ENCODE measurements around the gene PAQR9. TPM values are rescaled to one million over a fixed set of nuclear protein-coding genes. Genes with fewer than 3 reads are reported as not detected.

Gene PAQR9
- total RNA-seq, 6 experiments from 2014 or later: 10.2 to 18.6 (median 12.6) TPM

GRCh38 chr3:142962520-142963233 is 797 bp downstream of the PAQR9 start:
- no peak for TF ChIP-seq POLR2A (IDR thresholded peaks at IDR 0.05)
- no peak for TF ChIP-seq CTCF (IDR thresholded peaks at IDR 0.05)
- H3K36me3 ChIP-seq: no peaks in the 10 kb centered on the region
- ATAC-seq (peak; percentile 46 to 73 (median 59)), DNase-seq (peak; percentile 71 to 73 (median 72))
- intact Hi-C loops (cut with DNase I): no loop called here
- 4% methylated on average over 5 of the region's 63 CpGs for WGBS (ENCODE audit: insufficient coverage, low coverage, low lambda C conversion rate, missing lambda C conversion rate)
- no peaks in the 10 kb centered on the region for H3K27me3 ChIP-seq
- H3K9me3 ChIP-seq: no peaks in the 10 kb centered on the region
- peak overlapping the region; percentile 61 to 73 (median 70) for H3K27ac ChIP-seq
- peak overlapping the region; percentile 63 to 75 (median 67) for H3K4me3 ChIP-seq
- H3K4me1 ChIP-seq: peaks cover 0 to 30% (median 0%) of the 10 kb centered on the region in 4 donors

GRCh38 chr3:142962175-142962519 is 1.3 kb downstream of the PAQR9 start:
- Histone ChIP-seq H3K4me3 (peak overlapping the region; percentile 63 to 75 (median 67)), H3K27me3 (no peaks in the 10 kb centered on the region)

GRCh38 chr3:142961539-142961938 is 1.9 kb downstream of the PAQR9 start:
- Histone ChIP-seq H3K4me1 (peaks cover 0 to 30% (median 0%) of the 10 kb centered on the region in 4 donors), H3K27ac (peak overlapping the region in 2 of 3 donors; percentile 25 to 33), H3K9me3 (no peaks in the 10 kb centered on the region), H3K27me3 (no peaks in the 10 kb centered on the region), H3K36me3 (no peaks in the 10 kb centered on the region), H3K4me3 (peak overlapping the region; percentile 24 to 75 (median 67))
- 31% methylated on average over 2 of the region's 2 CpGs for WGBS (ENCODE audit: insufficient coverage, low coverage, low lambda C conversion rate, missing lambda C conversion rate)
- TF ChIP-seq POLR2A (IDR thresholded peaks at IDR 0.05) (no peak), CTCF (IDR thresholded peaks at IDR 0.05) (no peak)
- ATAC-seq (no peak), DNase-seq (no peak)
- intact Hi-C loops (cut with DNase I): no loop called here

More at GRCh38 chr3:142962175-142962519, 1.3 kb downstream of the PAQR9 start:
- WGBS (ENCODE audit: insufficient coverage, low coverage, low lambda C conversion rate, missing lambda C conversion rate): 78% methylated on average over 11 of the region's 19 CpGs
- TF ChIP-seq CTCF (IDR thresholded peaks at IDR 0.05) (no peak), POLR2A (IDR thresholded peaks at IDR 0.05) (no peak)
- intact Hi-C loops (cut with DNase I): no loop called here
- no peaks in the 10 kb centered on the region for H3K36me3 ChIP-seq
- H3K4me1 ChIP-seq: peaks cover 0 to 30% (median 0%) of the 10 kb centered on the region in 4 donors
- H3K9me3 ChIP-seq: no peaks in the 10 kb centered on the region
- H3K27ac ChIP-seq: peak overlapping the region; percentile 25 to 73 (median 33)
- ATAC-seq (no peak), DNase-seq (no peak)

GRCh38 chr3:142960322-142960850 is 3.1 kb downstream of the PAQR9 start:
- DNase-seq: no peak
- no peak for TF ChIP-seq POLR2A (IDR thresholded peaks at IDR 0.05)
- Histone ChIP-seq H3K27ac (no peak overlapping the region), H3K27me3 (no peaks in the 10 kb centered on the region), H3K4me3 (no peak overlapping the region), H3K4me1 (peaks cover 0 to 29% (median 0%) of the 10 kb centered on the region in 4 donors), H3K36me3 (no peaks in the 10 kb centered on the region), H3K9me3 (no peaks in the 10 kb centered on the region)
- intact Hi-C loops (cut with DNase I): no loop called here
- 27% methylated on average over 1 of the region's 1 CpG for WGBS (ENCODE audit: insufficient coverage, low coverage, low lambda C conversion rate, missing lambda C conversion rate)
- peak; percentile 1 to 51 (median 4) for ATAC-seq

GRCh38 chr3:142958707-142959106 is 4.8 kb downstream of the PAQR9 start:
- no peak for ATAC-seq
- H3K27ac ChIP-seq: no peak overlapping the region
- WGBS (ENCODE audit: insufficient coverage, low coverage, low lambda C conversion rate, missing lambda C conversion rate): 63% methylated on average over 5 of the region's 6 CpGs
- H3K27me3 ChIP-seq: no peaks in the 10 kb centered on the region
- no peak for TF ChIP-seq CTCF (IDR thresholded peaks at IDR 0.05)
- no peaks in the 10 kb centered on the region for H3K9me3 ChIP-seq
- H3K4me3 ChIP-seq: no peak overlapping the region
- intact Hi-C loops (cut with DNase I): no loop called here
- DNase-seq: no peak
- H3K36me3 ChIP-seq: no peaks in the 10 kb centered on the region
- peaks cover 0 to 20% (median 0%) of the 10 kb centered on the region in 4 donors for H3K4me1 ChIP-seq
